Stimulated activated CD8-positive, alpha-beta memory T cell treated with anti-CD3 and anti-CD28 coated beads, Interleukin-15, amount 100 ng/mL, for 4 hours (primary cell): ENCODE data around the gene SOD2.
"Not testable (repeated sequence)": the region's sequence is repeated elsewhere in the genome, so short reads cannot be mapped to it uniquely, and the experiment has no call there.

Source experiments
- DNase-seq, 2 donors: peaks; one replicate each; pipeline ENCODE4 v3.0.0-alpha.2; 2020; ENCODE audit warnings: low read depth in 2 of 2

SOD2 gene

GRCh38 chr6:159693128-159693893 is at the start of gene SOD2:
Gene SOD2 (minus strand): TSS chr6:159693241. CDS start chr6:159693167, 74 bp downstream.
- DNase-seq = peak; percentile 55 to 72

GRCh38 chr6:159742165-159742564 is 49.1 kb upstream of the SOD2 start:
- DNase-seq = no peak

- DNase-seq = no peak
Measured at GRCh38 chr6:159739341-159739740, 46.3 kb upstream of the SOD2 start.

GRCh38 chr6:159736908-159737307 is 43.9 kb upstream of the SOD2 start:
- DNase-seq = no peak

GRCh38 chr6:159733395-159733794 is 40.4 kb upstream of the SOD2 start:
- DNase-seq = not testable (repeated sequence)

GRCh38 chr6:159732550-159732949 is 39.5 kb upstream of the SOD2 start:
- DNase-seq = not testable (repeated sequence)

- DNase-seq = no peak
Measured at GRCh38 chr6:159730332-159730676, 37.3 kb upstream of the SOD2 start.

- no peak for DNase-seq
Measured at GRCh38 chr6:159729598-159730331, 36.7 kb upstream of the SOD2 start.

GRCh38 chr6:159728531-159728964 is 35.5 kb upstream of the SOD2 start:
- no peak for DNase-seq

- no peak for DNase-seq
Measured at GRCh38 chr6:159727717-159728445, 34.8 kb upstream of the SOD2 start.

GRCh38 chr6:159726918-159727716 is 34.1 kb upstream of the SOD2 start, which contains the start of gene WTAP:
Gene WTAP (plus strand): TSS chr6:159727506. CDS start chr6:159736266, 8,760 bp downstream.
- DNase-seq = peak; percentile 95 to 97

- DNase-seq = no peak
Measured at GRCh38 chr6:159726255-159726917, 33.3 kb upstream of the SOD2 start.

GRCh38 chr6:159725208-159725607 is 32.2 kb upstream of the SOD2 start:
- DNase-seq = not testable (repeated sequence)

GRCh38 chr6:159724778-159725177 is 31.7 kb upstream of the SOD2 start:
- no peak for DNase-seq

GRCh38 chr6:159723259-159723658 is 30.2 kb upstream of the SOD2 start:
- no peak for DNase-seq

GRCh38 chr6:159722655-159723054 is 29.6 kb upstream of the SOD2 start:
- no peak for DNase-seq

- DNase-seq = not testable (repeated sequence)
Measured at GRCh38 chr6:159721981-159722380, 28.9 kb upstream of the SOD2 start.

GRCh38 chr6:159720708-159721107 is 27.7 kb upstream of the SOD2 start:
- no peak for DNase-seq

- no peak for DNase-seq
Measured at GRCh38 chr6:159719287-159719686, 26.2 kb upstream of the SOD2 start.

- no peak for DNase-seq
Measured at GRCh38 chr6:159718634-159719033, 25.6 kb upstream of the SOD2 start.
